Measurements from ENCODE around the gene CDKN1C.

CDKN1C gene

DNA sequence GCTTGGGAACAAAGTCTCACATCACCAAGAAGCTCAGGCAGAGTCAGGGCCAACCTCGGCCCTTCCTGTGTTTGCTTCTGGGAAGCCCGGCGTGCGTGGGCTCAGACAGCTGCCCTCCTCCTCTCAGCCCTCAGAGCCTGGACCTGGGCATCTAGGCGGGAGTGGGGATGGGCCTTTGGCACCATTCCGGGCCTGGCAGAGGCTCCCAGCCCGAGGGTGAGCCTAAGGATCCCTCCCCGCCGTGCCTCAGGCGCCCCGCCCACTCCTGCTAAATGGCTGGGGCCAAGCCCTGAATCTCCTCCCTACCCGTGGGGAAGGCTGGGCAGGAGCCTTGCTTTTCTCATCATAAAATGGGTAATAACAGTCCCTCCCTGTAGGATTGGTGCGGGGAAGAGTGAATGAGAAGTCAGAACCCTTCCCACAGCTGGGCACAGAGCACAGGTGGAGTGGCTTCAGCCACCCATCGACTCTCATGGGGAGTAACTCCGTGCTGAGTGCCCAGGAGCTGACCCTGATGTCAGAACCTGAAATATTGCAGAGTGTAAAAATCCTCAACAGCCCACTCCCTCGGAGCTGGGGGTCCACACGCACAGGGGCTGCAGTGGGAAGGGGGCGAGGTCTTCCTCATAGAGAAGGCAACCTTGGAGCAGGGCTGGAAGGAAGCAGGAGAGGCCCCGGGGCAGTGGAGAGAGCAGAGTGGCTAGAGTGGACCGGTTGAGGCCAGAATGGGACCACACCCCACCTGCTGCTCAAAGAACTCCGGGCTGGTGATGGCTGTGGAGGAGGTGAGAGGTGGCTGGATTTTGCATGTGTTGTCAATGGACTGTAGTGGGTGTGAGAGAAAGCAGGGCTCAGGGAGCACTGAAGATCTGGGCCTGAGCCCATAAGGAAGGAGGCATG, 18.8 kb upstream of the CDKN1C start:
- DNase-seq = no peak

DNA sequence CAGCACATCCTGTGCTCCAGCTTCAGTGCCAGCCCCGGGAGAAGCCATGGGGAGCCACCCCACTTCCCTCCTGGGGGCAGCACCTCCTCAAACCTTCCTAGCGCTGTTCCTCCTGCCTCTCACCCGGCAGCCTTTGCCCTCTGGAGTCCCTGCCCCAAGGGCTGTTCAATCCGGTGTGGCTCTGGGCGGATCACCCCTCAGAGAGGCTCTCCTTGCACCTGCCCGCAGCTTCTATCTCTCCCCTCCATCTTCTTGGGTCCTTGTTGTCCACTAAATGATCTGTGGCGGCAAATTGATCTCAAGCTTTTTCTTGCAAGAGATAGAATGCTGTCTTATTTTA, 18.1 kb upstream of the CDKN1C start:
- no peak for DNase-seq

DNA sequence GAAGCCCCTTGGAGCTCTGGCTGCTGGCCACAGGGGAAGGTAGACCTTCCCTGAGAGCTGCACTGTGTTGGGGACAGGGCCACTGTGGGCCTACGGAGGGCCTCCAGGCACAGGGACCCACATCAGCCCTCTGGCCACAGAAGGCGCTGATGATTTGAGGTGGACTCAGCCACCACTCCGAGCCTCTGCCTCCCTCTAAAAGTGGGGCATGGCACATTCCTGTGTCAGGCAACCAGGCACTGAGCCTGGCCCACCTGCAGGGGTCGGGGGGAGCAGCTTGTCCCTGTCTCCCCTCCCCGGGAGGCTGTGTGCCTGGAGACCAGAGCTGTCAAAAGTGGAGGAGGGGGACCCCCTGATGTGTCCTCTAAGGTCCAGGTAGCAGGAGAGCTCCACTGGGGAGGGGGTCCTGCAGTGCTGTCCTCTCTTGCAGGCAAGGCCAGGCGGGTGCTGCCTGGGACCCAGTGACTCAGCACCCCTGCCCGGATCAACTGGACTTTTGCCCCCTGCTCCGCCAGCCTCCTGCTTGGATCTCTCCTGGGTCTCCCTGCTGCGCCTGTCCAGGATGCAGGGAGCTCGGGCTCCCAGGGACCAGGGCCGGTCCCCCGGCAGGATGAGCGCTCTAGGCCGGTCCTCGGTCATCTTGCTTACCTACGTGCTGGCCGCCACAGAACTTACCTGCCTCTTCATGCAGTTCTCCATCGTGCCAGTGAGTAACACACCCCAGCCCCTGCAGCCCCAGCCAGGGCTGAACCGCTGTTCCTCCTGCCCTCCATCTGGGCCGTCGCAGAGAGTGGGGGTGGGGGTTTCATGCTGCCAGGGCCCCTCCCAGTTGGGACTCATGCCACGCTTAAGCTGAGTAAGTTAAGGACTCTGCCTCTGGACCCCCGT, 17.5 kb upstream of the CDKN1C start:
- no peak for DNase-seq

DNA sequence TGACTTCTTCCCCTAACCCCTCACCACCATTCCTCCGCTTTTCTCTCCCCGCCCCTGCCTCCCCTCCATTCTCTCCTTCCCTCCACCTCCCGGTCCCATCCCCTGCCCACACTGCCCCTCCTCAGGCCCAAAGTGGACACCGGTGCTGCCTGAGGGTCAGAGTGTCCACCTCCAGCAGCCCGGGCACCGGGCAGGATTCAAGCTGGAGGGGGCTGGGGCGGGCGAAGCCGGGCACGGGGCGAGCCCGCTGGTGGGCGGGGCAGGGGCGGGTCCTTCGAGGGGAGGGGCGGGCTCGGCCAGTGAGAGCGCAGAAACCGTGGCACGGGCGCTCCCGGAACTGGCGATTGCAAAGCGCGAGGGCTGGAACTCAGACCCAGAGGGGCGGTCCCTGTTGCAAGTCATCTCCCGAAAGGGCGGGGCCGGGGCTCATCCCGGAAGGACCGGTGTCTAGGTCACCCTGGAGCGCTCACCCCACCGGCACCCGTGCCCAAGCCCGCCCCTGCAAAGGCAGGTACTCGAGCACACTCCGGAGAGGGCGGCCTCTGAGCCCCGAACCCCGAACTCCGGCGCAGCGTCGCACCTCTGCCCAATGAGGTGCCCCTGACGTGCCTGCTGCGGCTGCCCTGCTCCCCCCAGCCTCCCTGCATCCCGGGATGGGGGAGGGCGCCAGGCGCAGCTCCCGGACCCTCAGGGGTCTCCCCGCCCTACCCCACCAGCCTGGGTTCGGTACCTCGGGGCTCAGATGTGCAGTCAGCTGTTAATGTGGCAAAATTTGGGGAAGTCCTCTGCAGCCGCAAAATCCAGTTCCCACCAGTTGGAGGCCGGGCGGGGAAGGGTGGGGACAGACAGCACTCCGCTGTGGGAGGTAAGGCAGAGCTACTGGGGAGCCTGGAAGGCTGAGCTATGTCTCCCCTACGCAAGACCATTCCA, 16.5 kb upstream of the CDKN1C start:
- peak; percentile 86 to 96 (median 87) for DNase-seq

DNA sequence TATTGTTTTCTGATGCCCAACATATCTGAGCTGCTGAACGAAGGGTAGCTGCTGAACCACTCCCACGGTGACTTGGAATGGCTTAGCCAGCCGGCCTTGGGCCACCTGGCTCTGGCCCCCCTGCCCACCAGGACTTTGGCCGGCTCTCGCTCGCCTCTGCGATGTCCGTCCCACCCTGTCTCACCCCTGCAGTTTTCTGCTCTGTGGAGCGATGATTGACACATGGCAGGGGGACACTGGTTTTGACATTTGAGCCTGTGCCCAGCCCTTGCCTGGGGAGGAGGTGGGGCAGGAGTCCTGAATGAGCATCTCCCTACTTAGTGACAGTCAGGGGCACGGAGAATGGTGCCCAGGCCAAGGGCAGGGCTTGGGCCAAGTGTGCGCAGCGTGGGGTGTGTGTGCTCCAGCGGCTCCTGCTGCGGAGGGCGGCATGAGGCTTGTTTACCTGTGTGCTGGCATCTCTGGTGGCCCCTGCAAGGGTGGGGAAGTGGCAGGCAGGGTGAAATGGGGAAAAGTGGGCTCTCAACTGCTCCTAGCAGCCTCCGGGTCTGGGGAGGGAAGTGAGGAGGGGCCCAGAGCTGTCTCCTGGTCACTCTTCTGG, 15.7 kb upstream of the CDKN1C start:
- DNase-seq = no peak

DNA sequence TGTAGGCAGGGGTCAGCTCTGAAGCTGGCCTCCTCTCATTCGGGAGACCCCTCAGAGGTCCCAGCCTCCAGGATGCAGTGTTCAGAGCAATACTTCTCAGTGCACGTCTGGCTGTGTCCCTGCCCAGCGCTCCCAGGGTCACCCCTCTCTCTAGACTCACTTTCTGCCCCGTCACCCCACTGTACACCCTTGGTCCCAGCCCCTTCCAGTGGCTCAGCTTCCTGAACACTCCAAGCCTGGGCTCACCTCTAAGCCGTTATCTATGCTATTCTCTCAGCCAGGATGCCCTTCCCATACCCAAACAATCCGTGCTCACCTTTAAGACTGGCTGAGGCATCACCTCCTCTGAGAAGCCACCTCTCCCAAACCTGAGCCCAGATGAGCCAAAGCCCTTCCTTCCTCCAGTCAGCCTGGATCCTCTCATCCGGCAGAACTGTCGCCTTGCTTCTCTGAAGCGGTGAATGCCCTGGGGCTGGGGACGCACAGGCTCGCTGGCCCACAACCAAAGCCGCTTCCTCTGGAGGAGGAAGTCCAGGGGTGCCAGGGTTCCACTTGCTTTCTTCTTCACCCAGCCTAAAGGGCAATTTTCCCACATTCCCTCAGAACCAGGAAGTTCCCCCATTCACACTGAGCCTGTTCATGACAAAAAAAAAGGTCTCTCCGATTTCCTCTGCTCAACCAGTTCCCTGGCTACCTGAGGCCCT, 13.7 kb upstream of the CDKN1C start:
- no peak for DNase-seq

DNA sequence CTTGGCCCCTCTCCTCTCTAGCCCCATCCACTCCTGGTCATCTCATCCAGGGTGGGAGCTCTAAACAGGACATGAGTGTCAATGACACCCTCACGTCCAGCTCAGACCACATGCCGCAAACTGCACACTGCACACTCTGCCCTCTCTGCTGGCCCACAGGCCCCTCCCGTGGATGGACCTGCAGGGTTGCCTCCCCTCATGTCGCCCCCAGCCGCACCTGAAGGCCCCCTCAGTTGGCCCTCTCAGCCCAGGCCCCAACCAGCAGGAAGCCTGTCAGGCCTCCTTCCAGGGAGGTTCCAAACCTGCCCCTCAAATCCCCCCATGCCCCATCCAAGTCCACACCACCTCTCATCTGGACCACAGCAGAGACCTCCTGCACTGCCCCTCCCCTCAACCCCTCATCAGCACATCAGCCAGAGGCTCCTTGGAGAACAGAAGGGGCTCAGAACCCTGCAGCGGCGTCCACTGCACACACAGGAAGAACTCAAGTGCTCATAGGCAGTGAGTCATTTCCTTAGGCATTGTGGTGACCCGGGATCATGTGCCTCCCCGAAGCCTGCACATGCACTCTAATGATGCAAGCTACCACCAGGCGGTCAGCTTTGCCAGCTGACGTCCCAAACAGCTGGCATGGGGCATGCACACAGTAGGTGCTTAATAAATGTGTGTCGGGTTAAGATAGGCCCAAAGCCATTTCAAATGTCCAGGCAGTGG, 12.9 kb upstream of the CDKN1C start:
- peak in 3 of 5 donors; percentile 31 to 89 (median 43) for DNase-seq

DNA sequence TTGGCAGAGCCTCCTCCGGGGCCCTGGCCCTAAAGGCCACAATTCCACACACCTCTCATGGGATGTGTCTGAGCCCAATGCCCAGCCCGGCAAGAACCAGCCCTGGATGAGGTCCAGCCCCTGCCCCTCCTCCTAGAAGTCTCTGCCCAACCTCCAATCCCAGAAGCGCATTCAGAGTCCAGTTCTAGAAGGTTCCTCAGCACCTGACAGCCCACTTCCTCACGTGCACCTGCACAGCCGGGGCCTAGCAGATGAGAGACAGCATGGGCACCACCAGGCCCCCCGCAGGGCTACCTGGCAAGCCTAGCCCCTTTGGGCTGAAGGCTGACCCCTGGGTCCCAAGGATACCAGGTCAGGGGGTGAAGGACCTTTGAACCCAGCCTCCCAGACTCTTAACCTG, 11.5 kb upstream of the CDKN1C start:
- DNase-seq = no peak

DNA sequence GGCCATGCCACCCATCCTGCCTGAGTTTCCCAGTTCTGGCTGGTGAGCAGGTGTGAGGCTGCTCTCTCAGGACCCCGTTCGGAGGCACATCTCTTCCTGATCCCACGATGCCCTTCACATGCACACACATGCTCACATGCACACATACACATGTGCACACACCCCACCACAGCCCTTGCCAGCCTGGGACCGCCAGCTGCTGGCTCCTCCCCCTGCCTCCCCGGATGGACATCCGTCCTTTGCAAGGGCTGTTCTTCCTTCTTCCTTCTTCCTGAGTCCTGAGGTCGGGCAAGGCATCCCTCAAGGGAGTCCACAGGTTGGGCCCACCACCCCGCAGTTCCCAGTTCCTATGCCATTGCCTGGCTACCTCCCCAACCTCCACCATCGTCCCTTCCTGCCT, 10.5 kb upstream of the CDKN1C start:
- no peak for DNase-seq

DNA sequence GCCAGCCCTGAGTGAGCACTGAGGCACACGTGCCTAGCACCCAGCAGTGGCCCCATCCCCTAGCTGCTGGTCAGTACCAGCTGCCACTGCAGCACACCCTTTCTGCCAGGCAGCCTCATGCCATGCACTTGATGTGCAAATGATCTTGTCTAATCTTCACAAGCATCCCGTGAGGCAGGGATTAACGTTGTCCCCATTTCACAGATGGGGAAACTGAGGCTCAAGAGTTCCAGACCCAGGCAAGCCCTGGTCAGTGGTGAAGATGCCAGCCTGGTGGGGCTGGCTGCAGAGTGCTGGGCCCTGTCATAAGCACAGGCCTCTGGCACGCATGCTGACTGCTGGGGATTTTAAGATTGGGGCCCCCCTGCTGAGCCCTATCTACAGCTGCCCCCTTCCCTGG, 8.4 kb upstream of the CDKN1C start:
- no peak for DNase-seq

DNA sequence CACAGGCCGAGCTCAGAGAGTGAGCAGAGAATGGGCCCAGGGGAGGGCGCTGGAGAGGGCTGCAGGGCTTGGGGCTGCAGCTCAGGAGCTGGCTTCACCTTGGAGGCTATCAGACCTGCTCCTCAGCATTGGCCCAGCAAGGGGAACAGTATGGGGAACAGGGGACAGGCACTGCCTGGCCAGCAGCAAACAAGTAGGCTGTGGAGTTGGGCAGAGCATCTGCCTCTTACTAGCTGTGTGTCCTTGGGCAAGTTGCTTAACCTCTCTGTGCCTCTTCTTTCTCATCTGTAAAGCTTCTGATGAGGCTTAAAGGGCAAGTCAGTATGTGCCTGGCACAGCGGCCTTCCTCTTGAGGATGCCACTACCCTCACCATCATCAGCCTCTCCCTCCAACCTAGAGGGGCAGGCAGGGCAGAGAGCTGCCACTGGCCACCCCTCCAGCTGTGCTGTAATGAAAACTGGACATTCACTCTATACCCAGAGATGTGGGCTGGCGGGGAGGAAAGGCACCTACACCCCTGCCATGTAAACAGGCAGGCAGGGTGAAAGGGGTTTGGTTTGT, 7.5 kb upstream of the CDKN1C start:
- DNase-seq = peak in 1 of 5 donors; percentile 73

DNA sequence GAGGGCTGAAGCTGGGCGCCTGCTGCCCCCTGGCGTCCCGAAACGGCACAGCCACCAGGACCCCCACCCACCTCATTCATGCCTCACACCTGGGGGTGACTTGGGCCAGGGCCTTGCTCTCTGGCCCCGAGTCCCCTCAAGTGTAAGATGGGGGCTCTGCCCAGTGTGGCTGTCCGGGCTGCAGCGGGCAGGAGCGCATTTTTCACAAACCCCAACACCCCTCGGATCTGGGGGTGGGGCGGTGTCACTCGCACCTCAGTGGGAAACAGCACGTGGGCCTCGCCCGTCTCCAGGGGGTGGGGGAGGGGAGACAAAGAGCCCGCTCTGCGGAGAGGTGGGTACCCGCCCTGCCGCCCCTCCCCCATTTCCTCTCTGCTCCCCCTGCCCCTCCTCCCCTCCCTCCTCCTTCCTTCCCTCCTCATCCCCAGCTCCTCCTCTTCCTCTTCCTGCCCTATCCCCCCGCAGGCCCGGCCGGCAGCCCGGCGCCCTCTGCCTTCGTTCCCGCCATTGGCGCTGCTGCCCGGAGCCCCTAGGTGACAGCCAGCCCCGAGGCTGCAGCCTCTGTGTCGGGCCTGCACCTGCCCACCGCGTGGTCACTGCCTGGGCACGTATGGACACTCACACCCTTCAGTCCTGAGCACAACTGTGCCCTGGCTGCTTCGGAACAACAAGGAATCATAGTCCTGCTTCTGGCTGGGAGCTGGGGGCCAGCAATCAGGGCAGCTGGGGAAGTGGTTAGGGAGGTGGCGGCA, 6.8 kb upstream of the CDKN1C start:
- peak in 4 of 5 donors; percentile 34 to 78 (median 49) for DNase-seq

DNA sequence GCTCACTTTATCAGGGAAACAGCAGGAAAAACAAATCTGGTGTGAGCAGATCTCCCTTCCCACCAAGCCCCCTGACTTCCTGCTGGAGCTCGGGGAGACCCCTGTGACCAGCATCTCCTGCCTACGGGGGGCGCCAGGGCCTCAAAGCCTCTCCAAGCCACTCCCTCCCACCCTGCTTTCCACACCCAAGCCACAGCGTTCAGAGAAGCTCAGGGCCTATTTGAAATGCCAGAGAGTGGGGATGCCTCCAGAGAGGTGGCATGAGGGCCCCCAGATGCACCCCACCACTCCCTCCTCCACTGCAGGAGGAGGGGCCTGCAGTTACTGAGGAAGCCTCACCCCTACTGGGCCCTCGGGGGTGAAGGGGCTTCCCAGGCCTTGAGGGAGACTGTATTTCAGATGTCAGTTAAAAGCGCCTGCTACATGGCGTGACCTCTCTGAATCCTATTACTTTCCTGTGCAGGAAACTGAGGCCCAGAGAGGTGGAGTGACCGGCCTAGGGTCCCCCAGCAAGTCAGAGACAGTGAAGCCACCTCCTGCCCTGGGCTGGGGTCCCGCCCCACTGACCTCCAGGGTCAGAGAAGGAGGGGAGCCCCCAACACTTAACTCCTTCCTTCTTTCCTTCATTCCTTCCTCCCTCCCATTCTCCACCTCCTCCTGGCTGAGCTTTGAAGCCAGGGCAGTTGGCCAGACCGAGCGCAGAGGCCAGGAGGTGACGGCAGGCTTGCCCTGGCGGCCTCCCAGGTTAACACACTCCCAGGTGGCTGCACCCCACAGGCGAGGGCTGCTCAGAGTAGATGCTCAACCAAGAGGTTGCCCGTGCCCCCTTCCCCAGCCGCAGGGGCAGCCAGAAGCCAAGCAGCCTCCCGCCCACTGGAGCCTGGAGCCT, 6.0 kb upstream of the CDKN1C start:
- no peak for DNase-seq

DNA sequence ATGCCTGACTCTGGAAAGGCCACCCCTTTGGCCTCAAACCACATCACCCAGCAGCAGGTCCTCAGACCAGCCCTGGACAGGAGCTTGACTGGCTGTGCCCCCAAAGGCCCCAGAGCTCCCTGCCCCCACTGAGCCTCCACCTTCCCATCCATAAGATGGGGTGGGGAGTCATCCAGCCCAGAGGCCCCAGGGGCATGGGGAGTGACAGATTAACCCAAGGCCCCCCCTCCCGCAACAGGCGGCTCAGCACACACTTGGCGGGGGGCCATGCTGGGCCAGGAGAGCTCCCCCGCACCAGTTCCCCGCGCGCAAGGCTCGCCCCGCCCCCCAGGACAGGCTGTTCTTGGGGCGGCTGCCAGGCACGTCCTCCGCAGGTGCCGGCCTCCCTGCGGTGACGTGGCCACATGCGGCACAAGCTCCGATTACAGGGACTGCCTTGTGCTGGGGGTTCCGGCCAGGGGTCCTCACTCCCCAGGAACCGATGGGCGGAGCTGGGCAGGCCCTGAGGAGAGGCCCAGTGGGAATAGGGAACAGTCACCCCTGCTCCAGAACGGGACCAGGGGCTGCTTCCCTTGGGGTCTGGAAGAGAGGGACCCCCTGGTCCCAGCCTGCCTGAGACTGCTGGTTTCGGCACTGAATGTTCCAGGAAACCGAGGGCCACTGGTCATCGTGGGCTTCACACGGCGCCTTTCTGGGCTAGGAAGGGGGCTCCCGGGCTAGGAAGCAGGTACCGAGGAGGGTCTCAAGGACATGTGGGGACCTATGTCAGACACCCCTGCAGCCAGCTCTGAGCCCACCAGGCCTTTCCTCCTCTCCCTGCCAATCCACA, 5.1 kb upstream of the CDKN1C start:
- no peak for DNase-seq

DNA sequence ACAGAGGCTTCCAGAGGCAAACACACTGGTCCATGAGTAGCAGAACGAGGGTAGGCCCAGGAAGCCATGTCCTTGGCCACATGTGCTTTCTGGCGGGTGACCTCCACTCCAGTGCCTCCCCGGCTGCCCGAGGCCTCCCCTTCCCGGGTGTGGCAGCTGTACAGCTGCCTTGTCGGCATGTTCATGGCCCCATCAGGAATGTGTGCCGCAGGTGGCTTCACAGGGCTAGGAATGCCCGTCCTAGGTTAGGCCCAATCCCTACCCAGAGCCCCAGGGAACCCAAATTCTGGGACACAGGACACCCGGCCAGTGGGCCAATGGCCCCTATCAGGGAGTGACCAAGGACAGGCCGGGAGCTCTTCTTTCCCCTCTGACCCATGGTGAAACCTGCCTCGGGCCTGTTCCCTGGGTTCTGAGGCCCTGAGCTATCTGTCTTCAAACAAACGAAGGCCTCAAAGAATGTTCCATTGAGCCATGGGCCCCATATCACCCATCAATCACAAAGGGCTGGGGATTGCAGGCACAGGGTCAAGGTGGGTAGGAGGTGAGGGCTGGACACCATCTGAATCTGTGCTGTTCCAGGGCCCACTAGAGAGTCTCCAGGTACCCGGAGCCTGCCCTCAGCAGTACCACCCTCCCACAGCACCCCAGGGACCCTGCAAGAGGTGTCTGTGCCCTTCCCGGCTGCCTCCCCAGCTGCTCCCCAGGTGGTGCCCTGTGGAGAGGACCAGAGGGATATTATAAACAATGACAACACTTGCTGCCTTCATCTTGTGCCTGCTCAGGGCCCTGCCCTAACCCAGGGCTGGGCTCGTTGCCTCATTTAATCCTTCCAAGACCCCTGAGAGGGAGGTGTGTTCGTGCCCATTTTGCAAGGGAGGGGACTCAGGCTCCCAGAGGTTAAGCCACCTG, 4.0 kb upstream of the CDKN1C start:
- DNase-seq = no peak

DNA sequence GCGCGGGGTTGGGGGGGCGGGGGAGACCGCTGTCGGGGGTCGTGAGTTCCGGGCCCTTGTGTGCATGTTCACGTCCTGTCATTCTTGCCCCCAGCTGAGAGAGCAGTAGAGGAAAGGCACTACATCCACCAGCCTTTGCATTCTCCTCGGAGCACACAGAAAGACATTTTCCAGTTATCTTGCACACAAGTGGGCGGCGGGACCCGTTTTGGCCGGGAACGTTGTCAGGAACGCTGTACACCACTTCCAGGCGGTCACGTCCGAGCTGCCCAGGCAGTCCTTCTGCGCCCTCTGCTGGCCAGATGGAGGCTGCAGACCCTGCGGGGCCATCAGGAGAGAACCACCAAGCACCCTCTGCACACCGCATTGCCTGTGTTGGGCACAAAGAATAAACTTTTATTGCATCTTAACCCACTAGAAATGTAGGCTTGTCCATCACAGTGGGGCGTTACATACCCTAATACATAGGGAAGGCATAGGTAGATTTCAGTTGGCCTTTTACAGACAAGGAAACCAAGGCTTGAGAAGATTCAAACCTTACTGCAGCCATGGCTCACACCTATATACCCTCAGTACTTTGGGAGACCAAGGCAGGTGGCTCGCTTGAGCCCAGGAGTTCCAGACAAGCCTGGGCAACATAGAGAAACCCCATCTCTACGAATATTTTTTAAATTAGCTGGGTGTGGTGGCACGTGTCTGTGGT, 2.8 kb upstream of the CDKN1C start:
- DNase-seq = peak; percentile 66 to 80 (median 75)
